IPS-NIHi7 (cell line): Measurements from ENCODE around the gene GSTM5.
"Not testable (repeated sequence)": the region's sequence is repeated elsewhere in the genome, so short reads cannot be mapped to it uniquely, and the experiment has no call there.

Source experiments
- DNase-seq: peaks from one replicate; pipeline ENCODE4 v3.0.0; 2012; ENCODE audit warnings: mixed read lengths; ENCODE audit errors: extremely low spot score

GSTM5 gene

DNA sequence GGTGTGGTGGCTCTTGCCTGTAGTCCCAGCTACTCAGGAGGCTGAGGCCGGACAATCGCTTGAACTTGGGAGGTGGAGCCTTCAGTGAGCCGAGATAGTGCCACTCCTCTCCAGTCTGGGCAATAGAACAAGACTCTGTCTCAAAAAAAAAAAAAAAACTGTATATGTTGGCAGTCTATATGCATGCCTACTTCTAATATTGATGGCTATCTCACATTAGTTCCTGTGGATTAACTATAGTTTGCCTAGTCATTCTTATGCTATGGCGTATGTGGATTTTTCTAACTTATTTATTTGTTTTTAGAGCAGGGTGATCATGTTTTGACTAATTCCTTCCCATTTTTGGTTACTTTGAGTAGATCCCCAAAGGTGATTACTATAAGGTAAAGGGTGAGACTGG lies 15.0 kb upstream of the GSTM5 start:
- no peak for DNase-seq

DNA sequence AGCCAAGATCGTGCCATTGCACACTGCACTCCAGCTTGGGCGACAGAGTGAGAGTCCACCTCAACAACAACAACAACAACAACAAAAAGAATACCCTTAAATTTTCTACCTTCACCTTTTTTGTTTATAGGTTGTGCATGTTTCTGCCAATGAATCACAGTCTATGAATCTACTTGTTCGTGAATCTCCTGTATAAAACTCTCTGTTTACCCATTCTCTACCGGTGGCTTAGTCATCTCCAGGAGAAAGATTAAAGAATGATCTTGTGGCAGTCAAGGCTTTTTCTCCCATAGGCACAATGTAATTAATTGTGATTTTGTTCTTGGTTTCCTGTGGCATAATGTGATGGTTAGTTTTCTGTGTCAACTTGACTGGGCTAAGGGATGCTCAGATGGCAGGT lies 14.2 kb upstream of the GSTM5 start:
- DNase-seq = not testable (repeated sequence)

DNA sequence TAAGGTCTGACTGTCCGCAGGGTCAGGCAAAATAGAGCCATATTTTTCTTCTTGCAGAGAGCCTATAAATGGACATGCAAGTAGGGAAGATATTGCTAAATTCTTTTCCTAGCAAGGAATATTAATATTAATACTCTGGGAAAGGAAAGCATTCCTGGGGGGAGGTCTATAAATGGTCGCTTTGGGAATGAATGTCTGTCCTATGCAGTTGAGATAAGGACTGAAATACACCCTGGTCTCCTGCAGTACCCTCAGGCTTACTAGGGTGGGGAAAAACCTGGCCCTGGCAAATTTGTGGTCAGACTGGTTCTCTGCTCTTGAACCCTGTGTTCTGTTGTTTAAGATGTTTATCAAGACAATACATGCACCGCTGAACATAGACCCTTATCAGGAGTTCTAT lies 9.1 kb upstream of the GSTM5 start:
- DNase-seq = not testable (repeated sequence)

DNA sequence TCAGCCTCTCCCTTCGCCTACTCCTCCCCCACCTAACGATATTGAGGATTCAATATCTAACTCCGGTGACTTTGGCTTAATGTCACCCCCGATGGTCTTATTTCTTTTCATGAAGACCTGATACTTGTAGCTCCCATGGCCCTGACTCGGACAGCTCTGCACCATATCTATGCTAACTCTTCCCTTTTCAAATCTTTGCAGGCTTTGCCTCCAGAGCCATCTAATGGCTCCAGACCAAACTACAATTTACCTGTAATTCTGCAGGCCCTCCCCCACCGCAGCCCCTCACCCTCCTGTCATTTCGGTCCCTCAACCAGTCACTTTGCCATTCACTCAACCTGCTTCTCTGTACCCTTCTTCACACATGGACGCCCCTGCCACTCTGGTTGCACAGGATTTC lies 7.9 kb upstream of the GSTM5 start:
- DNase-seq = peak; percentile 22

DNA sequence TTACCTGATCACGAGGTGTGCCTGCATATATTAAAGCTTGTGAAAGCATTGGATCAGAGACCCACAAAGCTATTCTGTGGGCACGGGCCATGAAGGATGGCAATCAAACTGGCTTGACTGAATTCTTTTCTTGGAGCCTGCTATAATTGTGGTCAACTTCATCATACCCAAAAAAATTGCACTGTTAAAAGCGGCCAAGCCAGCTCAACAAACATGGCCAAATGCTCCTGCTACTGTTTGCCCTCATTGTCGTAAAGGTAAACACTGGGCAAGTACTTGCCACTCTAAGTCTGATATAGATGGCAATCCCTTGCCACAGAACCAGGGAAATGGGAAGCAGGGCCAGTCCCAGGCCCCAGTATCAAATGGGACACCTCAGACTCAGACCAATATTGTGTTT lies 6.6 kb upstream of the GSTM5 start:
- DNase-seq = peak; percentile 0

DNA sequence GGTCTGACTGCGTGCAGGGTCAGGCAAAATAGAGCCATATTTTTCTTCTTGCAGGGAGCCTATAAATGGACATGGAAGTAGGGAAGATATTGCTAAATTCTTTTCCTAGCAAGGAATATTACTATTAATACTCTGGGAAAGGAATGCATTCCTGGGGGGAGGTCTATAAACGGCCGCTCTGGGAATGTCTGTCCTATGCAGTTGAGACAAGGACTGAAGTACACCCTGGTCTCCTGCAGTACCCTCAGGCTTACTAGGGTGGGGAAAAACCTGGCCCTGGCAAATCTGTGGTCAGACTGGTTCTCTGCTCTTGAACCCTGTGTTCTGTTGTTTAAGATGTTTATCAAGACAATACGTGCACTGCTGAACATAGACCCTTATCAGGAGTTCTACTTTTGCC lies 3.1 kb upstream of the GSTM5 start:
- DNase-seq = not testable (repeated sequence)

DNA sequence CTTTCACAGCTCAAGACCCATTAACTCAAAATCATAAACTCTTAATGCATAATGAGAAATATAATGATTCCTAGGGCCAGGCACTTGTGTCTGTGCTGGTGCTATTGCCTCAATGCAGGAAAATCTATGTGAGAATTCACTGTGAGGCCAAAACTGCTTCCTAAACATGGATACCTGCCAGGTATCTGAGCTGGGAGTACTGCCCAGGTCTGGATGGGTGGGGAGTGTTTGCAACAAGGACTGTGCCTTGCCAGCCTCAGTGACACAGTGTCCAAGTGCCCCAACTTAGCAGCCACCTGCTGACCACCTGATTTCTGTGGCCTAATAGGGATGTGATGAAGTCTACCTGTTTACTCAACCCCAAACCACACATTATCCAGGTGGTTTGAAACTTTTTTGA lies 2.2 kb upstream of the GSTM5 start:
- not testable (repeated sequence) for DNase-seq

DNA sequence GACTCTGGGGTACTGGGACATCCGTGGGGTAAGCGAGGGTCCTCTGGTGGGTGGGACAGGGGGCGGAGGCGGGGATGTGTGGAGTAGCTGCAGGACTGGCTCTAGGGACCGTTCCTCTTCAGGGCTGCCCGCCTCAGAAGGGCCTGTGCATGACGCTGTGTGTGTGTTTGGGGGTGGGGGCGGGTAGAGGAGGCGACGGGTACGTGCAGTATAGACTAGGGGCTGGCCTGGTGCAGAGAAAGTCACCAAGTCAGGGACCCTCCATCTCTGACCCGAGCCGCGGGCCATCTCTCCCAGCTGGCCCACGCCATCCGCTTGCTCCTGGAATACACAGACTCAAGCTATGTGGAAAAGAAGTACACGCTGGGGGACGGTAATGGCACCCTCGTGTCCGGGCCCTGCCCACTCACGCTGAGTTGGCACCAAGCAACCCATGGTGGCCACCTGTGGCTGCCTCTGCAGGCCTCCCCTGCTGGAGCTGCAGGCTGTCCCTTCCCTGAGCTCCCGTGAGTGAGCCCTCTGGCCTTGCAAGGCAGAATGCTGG lies 342 bp downstream of the GSTM5 start:
- peak; percentile 1 for DNase-seq

DNA sequence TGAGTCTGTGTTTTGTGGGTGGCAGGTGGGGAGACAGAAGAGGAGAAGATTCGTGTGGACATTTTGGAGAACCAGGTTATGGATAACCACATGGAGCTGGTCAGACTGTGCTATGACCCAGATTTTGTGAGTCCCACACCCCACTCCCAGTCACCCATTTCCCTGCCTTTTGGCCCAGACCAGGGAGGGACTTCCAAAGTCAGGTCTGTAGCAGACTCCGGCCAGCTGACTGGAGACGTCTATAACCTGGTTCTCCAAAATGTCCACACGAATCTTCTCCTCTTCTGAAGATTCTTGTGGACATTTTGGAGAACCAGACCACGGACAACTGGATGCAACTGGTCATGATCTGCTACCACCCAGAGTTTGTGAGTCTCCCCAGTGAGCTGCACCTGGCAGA lies 1.6 kb downstream of the GSTM5 start:
- DNase-seq = peak; percentile 1

DNA sequence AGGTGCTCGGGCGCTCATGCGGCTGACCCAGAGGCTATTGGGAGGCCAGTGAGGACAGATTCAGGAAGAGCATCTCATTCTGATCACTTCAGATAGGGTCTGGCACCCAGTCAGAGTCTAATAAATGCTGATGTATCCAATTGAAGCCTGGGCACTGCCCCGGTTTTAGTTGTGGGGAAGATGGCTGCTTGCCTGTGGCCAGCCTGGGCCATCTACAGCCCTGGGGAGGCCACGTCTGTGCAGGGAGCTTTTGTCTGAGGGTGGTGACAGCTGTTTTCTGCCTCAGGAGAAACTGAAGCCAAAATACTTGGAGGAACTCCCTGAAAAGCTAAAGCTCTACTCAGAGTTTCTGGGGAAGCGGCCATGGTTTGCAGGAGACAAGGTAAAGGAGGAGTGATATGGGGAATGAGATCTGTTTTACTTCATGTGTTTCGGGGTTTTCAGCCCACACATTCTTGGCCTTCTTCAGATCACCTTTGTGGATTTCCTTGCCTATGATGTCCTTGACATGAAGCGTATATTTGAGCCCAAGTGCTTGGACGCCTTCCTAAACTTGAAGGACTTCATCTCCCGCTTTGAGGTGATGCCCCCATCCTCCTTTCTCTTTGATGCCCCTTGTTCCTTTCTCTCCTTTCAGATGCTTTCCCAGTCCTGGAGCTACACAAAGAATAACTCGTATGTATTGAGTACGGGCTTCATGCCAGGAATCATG lies 2.8 kb downstream of the GSTM5 start:
- peak; percentile 2 for DNase-seq

DNA sequence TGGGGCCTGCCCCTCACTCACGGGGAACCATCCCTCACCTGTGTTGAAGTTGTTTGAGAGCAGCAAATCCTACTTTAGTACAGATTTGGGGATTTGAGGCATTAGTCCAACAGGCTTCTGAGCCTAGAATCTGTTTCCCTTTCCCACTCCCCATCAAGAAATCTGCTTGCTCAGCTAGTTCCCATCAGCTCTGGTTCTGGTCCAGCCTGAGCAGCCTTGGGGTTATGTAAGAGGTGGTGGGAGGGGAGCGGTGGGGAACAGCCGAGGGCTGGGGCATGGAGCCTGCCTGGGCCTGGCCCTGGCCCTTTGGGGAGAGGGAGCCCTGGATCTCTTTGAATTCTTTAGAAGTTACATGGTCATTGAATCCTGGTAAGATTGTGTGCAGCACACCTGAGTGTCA lies 4.1 kb downstream of the GSTM5 start:
- no peak for DNase-seq

DNA sequence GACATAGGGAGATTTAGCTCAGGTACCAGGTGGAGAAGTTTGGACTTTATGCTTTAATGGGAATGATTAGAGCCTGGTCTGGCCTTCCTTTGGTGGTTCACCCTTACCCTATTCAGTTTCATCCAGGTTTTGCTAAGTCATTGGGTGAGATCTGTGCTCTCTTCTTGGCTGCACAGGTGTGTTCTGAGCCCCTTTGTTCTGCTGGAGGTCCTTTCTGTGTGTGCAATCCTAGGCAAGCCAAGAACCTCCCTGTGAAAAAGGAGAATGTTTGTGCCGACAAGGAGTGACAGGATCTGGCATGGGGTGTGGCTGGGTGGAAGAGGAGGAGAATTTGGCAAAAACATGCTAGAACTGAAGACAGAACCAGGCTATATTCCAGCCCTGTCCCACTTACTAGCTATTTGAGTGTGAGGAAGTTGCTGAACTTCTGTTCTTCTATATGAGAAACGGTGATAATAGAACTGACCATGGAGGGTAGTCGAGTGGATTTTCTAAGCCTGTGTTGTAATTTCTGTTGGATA lies 4.6 kb downstream of the GSTM5 start:
- no peak for DNase-seq

DNA sequence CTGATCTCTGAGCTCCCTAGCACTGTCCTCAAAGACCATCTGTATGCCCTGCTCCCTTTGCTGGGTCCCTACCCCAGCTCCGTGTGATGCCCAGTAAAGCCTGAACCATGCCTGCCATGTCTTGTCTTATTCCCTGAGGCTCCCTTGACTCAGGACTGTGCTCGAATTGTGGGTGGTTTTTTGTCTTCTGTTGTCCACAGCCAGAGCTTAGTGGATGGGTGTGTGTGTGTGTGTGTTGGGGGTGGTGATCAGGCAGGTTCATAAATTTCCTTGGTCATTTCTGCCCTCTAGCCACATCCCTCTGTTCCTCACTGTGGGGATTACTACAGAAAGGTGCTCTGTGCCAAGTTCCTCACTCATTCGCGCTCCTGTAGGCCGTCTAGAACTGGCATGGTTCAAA lies 5.7 kb downstream of the GSTM5 start:
- no peak for DNase-seq

DNA sequence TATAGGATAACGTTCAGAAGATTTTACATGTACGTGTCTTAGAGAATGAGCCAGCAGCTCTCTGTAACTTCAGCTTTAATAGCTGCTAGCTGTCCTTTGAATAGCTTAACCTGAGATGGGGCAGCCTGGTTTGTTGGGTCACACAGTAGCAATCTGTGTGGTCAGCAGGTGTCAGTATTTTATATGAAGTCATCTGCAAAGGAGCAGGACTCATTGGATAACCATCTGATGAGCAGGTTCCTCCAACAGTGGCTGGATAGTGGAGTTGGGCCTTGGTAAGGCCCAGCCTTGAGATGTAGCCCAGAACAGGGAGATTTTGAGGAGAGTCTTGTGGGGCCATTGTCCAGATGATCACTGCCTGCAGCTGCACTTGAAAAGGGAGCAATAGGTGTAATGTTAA lies 6.4 kb downstream of the GSTM5 start:
- DNase-seq = peak; percentile 52

DNA sequence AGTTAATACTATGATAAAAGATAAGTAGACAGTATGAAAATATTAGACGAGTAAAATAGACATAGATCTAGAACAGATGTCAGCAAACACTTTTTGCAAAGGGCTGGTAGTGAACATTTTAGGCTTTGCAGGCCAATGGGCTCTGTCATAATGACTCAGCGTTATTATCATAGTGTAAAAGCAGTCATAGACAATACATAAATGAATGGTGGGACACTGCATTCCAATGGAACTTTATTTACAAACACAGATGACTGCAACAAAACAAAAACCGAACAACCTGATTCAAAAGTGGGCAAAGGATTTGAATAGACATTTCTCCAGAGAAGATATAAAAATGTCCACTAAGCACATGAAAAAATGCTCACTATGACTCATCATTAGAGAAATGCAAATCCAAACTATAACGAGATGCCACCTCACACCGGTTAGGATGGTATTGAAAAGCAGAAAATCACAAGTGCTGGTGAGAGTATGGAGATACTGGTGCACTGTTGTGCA lies 7.3 kb downstream of the GSTM5 start:
- no peak for DNase-seq

DNA sequence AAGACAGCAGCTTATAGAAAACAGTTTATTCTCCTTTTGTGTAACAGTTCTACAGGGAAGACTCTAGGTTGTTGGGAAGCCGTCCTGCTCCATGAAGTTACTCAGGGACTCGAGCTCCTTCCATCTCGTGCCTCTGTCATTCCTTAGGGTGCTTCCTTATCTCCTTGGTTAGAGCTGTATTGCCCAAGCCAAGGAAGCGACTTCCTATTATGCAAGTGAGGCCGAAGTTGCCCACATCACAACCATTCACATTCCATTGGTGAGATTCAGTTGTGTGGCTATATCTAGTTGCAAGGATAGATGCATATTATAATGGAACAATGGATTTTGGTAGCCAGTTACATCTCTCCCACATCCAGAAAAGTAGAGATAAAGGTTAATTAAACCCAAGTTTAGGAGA lies 9.0 kb downstream of the GSTM5 start:
- no peak for DNase-seq

DNA sequence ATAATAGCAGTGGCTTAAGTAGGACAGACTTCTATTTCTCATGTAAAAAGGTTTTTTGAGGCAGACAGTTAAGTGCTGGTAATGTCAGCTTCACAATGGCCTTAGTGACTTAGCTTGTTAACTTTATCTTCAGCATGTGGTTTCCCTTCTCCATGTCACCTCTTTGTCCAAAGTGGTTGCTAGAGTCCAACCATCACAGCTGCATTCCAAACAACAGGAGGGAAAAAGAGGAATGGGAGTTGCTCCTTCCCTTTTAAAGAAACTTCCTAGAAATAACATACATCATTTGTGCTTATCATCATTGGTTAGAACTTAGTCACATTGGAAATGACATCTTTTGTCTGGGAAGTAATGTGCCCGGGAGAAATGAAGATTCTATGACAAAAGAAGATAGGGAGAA lies 9.9 kb downstream of the GSTM5 start:
- no peak for DNase-seq

DNA sequence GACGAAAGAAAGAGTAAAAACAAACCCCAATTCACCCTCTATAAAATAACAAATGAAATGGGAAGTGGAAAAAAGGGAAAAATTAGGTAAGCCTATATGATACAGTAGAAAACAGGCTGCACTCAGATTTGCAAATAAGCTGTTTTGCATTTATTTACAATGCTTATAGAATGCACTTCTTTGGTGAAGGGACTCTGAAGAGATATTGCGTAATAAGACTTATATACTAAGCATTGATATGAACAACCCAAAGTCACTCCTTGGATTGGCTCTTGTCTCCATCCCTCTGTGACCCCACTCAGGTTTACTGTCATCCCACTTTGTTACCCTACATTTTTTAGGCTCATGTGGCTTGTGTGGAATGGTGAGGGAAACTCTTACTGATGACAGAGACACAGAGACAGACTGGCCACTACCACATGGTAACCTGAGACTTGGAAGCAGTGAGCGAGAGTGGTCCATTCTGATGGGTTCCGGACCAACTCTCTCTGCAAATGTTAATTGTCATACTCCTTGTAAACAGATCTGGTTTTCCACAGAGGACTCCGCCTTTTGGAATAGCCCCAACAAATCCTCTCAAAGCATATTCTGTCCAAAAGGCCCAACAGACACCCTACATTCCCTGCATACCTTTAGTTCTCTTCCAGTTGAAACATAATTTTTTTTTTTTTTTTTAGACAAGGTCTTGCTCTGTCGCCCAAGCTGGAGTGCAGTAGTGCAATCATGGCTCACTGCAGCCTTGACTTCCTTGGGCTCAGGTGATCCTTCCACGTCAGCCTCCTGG lies 11.0 kb downstream of the GSTM5 start:
- no peak for DNase-seq

DNA sequence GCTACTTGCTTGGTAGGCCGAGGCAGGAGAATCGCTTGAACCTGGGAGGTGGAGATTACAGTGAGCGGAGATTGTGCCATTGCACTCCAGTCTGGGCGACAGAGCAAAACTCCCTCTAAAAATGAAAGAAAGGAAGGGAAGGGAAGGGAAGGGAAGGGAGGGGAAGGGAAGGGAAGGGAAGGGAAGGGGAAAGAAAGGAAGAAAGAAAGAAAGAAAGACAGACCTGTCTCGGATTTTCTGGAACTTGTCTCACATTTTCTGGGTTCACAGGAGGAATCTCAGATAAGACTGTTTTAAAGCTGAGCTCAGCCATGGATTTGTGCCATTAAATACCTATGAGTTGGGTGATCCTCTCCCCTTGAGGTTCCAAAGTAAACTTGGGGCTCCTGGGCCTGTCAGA lies 12.9 kb downstream of the GSTM5 start:
- DNase-seq = no peak

DNA sequence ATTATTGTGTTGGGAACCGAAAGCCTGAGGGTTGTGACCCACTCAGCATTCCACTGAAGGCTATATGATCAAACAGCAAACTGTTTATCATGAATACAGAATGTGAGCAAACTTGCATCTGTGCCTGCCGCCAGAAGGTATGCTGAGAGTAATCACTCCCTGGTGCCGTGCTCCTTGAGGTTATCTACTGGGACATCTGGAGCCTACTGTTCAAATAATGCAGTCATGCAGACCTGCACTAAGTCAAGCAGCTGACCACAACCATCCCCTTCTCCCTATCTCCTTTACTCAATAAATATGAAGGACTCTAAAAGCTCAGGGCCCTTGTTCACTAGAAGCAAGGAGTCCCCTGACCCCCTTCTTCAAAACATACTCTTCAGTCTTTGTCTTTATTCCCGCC lies 13.5 kb downstream of the GSTM5 start:
- no peak for DNase-seq

DNA sequence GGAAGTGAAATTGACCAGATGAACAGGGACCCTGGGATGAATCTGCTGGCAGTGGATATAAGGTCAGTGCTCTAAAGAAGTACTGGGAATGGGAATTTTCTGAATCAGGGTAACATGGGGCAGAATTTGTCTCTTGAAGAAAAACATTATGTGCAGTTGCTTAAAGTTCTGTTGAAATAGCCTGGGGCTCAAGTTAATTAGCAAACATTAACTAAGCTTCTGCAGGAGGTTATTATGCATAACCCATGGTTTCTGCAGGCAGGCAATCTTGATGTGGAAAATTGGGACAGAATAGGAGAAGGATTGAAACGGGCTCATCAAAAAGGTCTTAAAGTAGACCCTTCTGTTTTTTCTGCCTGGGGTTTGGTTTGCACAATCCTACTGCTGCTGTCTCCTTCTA lies 14.0 kb downstream of the GSTM5 start:
- DNase-seq = no peak

DNA sequence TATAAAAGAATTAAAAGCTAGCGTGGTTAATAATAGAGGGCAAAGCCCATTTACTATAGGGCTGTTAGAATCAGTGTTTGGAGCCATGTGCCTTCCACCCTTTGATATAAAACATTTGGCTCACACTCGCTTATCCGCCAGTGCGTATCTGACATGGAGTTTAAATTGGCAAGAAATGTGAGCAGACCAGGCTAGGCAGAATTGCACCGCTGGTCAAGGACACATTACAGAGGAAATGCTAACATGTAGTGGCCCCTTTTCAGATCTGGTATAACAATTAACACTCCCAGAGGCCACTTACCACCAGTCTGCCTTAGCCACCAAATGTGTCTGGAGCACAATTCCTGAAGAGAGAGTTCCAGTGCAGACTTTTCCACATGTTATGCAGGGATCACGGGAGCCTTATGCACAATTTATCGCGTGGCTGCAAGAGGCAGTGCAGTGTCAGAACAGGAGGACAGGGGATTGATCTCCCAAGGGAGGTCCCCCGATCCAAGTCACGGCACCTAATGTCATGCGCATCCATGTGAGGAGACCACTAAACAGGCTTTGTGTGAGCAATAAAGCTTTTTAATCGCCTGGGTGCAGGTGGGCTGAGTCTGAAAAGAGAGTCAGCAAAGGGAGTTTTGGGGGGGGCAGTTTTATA lies 14.8 kb downstream of the GSTM5 start:
- no peak for DNase-seq
